ENCODE measurements around the gene PHLDA2.
A peak's percentile ranks its signal among the peaks of the same experiment; 100 is the strongest.
"Not testable (repeated sequence)": the region's sequence is repeated elsewhere in the genome, so short reads cannot be mapped to it uniquely, and the experiment has no call there.

PHLDA2 gene

DNA sequence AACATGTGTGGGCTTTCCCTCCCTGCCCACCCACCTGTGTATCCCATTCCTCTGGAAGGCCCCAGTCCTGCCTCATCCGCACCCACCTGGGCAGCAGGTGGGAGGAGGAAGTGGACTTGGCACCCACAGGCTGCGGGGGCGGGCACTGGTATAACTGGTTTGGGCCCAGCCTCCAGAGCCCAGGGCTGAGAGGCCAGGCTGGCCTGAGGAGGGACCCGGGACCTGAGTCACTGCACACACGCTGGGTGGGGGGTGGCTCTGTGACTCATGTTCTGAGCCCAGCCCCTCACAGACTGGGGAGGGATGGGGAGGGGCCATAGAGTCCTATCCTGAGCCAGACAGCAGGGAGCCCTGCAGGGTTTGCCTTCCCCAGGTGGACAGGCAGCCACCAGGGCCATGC lies 16.7 kb downstream of the PHLDA2 start:
- no peaks in the 10 kb centered on the region for H3K36me3 ChIP-seq (ENCODE audit: control insufficient read depth, insufficient read depth, low read length)
- peaks cover 21% of the 10 kb centered on the region for H3K4me1 ChIP-seq (ENCODE audit: control insufficient read depth, insufficient read depth, low read length, poor library complexity, severe bottlenecking)
- WGBS, 2 experiments (ENCODE audit: insufficient coverage in 2 of 2) = 47 to 51% methylated on average over 3 to 5 of the region's 5 CpGs
- no peak overlapping the region for H3K4me3 ChIP-seq (ENCODE audit: extremely low read depth, insufficient read depth, low read length, poor library complexity, severe bottlenecking)
- no peaks in the 10 kb centered on the region for H3K9me3 ChIP-seq (ENCODE audit: control insufficient read depth, low read length)
- peak overlapping the region; percentile 41 for H3K27ac ChIP-seq (ENCODE audit: low read depth, low read length, severe bottlenecking)

DNA sequence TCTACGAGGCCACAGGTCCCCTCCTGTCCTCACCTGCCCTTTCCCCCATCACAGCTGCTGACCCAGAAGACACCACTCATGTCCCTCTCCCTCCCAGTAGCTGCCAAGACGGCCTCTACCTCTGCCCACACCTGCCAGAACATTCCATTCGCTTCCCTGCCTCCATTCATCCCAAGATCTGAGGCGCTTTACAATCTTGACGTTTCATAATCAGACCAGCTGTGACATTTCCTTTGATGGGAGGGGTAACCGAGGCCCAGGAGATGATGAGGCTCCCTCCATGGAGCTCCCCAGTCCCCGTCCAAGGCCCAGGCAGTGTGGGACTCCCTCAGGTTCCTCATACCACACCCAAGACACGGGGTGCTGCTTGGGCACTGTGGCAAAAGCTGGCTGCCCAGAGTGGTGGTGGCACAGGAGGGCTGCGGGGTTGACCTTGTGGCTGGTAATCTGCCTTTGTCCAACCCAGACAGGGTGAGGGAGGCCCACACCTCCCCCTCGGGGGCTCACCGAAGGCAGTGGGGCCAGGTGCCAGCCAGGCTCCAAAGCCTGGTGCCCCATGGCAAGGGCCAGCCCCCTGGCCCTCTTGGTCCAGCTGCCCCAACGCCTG lies 17.3 kb downstream of the PHLDA2 start:
- Histone ChIP-seq H3K4me3 (ENCODE audit: extremely low read depth, insufficient read depth, low read length, poor library complexity, severe bottlenecking) (no peak overlapping the region), H3K9me3 (ENCODE audit: control insufficient read depth, low read length) (no peaks in the 10 kb centered on the region), H3K27ac (ENCODE audit: low read depth, low read length, severe bottlenecking) (no peak overlapping the region), H3K36me3 (ENCODE audit: control insufficient read depth, insufficient read depth, low read length) (no peaks in the 10 kb centered on the region), H3K4me1 (ENCODE audit: control insufficient read depth, insufficient read depth, low read length, poor library complexity, severe bottlenecking) (peaks cover 21% of the 10 kb centered on the region)
- WGBS, 2 experiments (ENCODE audit: insufficient coverage in 2 of 2) = 82 to 85% methylated on average over 8 to 10 of the region's 12 CpGs

DNA sequence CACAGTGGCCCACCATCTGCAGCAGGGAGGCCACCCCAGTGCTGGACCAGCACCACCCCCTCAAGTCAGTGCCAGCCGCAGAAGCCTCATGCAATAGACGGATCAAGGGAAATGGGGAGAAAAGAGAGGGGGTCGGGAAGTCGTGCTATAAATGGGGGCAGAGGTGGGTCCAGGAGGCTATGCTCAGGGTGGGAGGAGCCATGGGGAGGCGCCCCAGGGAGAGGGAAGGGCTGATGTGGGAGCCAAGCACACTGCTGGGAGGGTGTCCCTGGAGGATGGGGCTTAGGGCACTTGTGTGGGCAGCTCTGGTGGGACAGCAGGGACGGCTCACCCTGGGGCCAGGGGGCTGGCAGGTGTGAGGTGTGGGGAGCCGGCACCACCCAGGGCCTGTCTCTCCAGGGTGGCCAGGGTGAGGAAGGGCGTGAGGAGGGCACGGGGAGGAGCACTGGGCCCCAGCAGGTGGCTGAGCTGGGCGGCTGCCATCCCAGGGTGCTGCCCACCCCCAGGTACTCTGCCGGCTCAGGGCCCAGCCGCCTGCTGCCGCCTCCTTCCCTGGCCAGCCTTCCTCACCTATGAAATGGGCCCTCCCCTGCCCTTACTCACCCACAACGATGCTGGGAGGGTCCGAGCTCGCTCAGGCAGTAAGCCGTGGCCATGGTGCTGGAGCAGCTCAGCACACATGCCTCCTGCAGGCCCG lies 18.0 kb downstream of the PHLDA2 start:
- Histone ChIP-seq H3K36me3 (ENCODE audit: control insufficient read depth, insufficient read depth, low read length) (no peaks in the 10 kb centered on the region), H3K9me3 (ENCODE audit: control insufficient read depth, low read length) (no peaks in the 10 kb centered on the region), H3K4me3 (ENCODE audit: extremely low read depth, insufficient read depth, low read length, poor library complexity, severe bottlenecking) (no peak overlapping the region), H3K4me1 (ENCODE audit: control insufficient read depth, insufficient read depth, low read length, poor library complexity, severe bottlenecking) (peaks cover 21% of the 10 kb centered on the region), H3K27ac (ENCODE audit: low read depth, low read length, severe bottlenecking) (no peak overlapping the region)
- WGBS, 2 experiments (ENCODE audit: insufficient coverage in 2 of 2) = 90 to 92% methylated on average over 16 to 18 of the region's 18 CpGs

DNA sequence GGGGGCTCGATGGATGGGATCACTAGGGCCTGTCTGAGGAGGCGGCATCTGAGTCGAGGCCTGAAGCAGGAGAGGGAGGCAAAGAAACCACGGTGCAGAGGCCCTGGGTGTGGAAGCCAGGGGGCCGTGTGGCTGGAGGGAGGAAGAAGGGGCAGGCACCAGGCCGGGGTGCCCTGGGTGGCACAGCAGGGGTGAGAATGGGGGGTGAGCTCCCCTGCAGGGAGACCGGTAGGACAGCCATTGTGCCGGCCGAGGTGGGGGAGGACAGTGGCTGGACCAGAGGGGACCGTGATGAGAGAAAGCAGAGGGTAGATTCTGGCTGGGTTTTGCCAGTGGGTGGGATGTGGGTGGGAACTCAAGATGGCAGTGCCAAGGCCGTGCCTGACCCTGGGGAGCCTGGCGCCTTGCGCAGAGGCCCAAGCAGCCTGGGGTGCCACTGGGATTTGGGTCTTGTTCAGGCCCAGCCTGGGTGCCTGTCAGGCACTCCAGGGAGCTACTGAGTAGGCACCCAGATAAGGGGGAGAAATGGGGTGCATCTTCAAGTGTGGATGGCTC lies 18.7 kb downstream of the PHLDA2 start:
- H3K9me3 ChIP-seq (ENCODE audit: control insufficient read depth, low read length) = no peaks in the 10 kb centered on the region
- H3K27ac ChIP-seq (ENCODE audit: low read depth, low read length, severe bottlenecking) = no peak overlapping the region
- no peak overlapping the region for H3K4me3 ChIP-seq (ENCODE audit: extremely low read depth, insufficient read depth, low read length, poor library complexity, severe bottlenecking)
- H3K36me3 ChIP-seq (ENCODE audit: control insufficient read depth, insufficient read depth, low read length) = no peaks in the 10 kb centered on the region
- peaks cover 21% of the 10 kb centered on the region for H3K4me1 ChIP-seq (ENCODE audit: control insufficient read depth, insufficient read depth, low read length, poor library complexity, severe bottlenecking)
- WGBS, 2 experiments (ENCODE audit: insufficient coverage in 2 of 2) = 91 to 94% methylated on average over 13 of the region's 13 CpGs

GRCh38 chr11:2909133-2909902 lies 19.9 kb downstream of the PHLDA2 start:
- Histone ChIP-seq H3K36me3 (ENCODE audit: control insufficient read depth, insufficient read depth, low read length) (no peaks in the 10 kb centered on the region), H3K27ac (ENCODE audit: low read depth, low read length, severe bottlenecking) (no peak overlapping the region), H3K4me3 (ENCODE audit: extremely low read depth, insufficient read depth, low read length, poor library complexity, severe bottlenecking) (no peak overlapping the region), H3K9me3 (ENCODE audit: control insufficient read depth, low read length) (no peaks in the 10 kb centered on the region), H3K4me1 (ENCODE audit: control insufficient read depth, insufficient read depth, low read length, poor library complexity, severe bottlenecking) (peaks cover 21% of the 10 kb centered on the region)
- WGBS, 2 experiments (ENCODE audit: insufficient coverage in 2 of 2) = 75 to 82% methylated on average over 51 to 71 of the region's 78 CpGs

GRCh38 chr11:2908130-2908529 lies 21.1 kb downstream of the PHLDA2 start:
- H3K27ac ChIP-seq (ENCODE audit: low read depth, low read length, severe bottlenecking) = no peak overlapping the region
- 90 to 93% methylated on average over 9 to 13 of the region's 14 CpGs for WGBS, 2 experiments (ENCODE audit: insufficient coverage in 2 of 2)
- no peaks in the 10 kb centered on the region for H3K36me3 ChIP-seq (ENCODE audit: control insufficient read depth, insufficient read depth, low read length)
- H3K4me3 ChIP-seq (ENCODE audit: extremely low read depth, insufficient read depth, low read length, poor library complexity, severe bottlenecking) = no peak overlapping the region
- no peaks in the 10 kb centered on the region for H3K9me3 ChIP-seq (ENCODE audit: control insufficient read depth, low read length)
- H3K4me1 ChIP-seq (ENCODE audit: control insufficient read depth, insufficient read depth, low read length, poor library complexity, severe bottlenecking) = peaks cover 14% of the 10 kb centered on the region

DNA sequence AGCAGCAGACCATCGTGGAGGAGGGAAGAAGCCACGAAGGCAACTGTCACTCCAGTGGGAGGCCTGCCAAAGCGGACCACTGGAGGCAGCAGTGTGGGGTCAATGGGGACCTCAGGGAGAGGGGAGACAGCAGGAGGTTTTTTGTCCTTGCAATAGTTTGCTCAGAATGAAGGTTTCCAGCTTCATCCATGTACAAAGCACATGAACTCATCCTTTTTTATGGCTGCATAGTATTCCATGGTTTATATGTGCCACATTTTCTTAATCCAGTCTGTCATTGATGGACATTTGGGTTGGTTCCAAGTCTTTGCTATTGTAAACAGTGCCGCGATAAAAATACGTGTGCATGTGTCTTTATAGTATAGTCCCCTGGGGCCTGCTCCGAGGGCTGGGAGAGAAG lies 23.9 kb downstream of the PHLDA2 start:
- WGBS, 2 experiments (ENCODE audit: insufficient coverage in 2 of 2) = 93 to 97% methylated on average over 7 of the region's 7 CpGs

DNA sequence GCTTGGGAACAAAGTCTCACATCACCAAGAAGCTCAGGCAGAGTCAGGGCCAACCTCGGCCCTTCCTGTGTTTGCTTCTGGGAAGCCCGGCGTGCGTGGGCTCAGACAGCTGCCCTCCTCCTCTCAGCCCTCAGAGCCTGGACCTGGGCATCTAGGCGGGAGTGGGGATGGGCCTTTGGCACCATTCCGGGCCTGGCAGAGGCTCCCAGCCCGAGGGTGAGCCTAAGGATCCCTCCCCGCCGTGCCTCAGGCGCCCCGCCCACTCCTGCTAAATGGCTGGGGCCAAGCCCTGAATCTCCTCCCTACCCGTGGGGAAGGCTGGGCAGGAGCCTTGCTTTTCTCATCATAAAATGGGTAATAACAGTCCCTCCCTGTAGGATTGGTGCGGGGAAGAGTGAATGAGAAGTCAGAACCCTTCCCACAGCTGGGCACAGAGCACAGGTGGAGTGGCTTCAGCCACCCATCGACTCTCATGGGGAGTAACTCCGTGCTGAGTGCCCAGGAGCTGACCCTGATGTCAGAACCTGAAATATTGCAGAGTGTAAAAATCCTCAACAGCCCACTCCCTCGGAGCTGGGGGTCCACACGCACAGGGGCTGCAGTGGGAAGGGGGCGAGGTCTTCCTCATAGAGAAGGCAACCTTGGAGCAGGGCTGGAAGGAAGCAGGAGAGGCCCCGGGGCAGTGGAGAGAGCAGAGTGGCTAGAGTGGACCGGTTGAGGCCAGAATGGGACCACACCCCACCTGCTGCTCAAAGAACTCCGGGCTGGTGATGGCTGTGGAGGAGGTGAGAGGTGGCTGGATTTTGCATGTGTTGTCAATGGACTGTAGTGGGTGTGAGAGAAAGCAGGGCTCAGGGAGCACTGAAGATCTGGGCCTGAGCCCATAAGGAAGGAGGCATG lies 24.8 kb downstream of the PHLDA2 start:
- no peaks in the 10 kb centered on the region for H3K36me3 ChIP-seq (ENCODE audit: control insufficient read depth, insufficient read depth, low read length)
- peaks cover 13% of the 10 kb centered on the region for H3K4me1 ChIP-seq (ENCODE audit: control insufficient read depth, insufficient read depth, low read length, poor library complexity, severe bottlenecking)
- no peak overlapping the region for H3K27ac ChIP-seq (ENCODE audit: low read depth, low read length, severe bottlenecking)
- no peaks in the 10 kb centered on the region for H3K9me3 ChIP-seq (ENCODE audit: control insufficient read depth, low read length)
- no peak overlapping the region for H3K4me3 ChIP-seq (ENCODE audit: extremely low read depth, insufficient read depth, low read length, poor library complexity, severe bottlenecking)
- WGBS, 2 experiments (ENCODE audit: insufficient coverage in 2 of 2) = 82% methylated on average over 16 to 18 of the region's 21 CpGs

More for the DNA sequence above, 23.9 kb downstream of the PHLDA2 start:
- not testable (repeated sequence) for H3K4me1 ChIP-seq (ENCODE audit: control insufficient read depth, insufficient read depth, low read length, poor library complexity, severe bottlenecking); H3K36me3 ChIP-seq (ENCODE audit: control insufficient read depth, insufficient read depth, low read length); H3K27ac ChIP-seq (ENCODE audit: low read depth, low read length, severe bottlenecking); H3K4me3 ChIP-seq (ENCODE audit: extremely low read depth, insufficient read depth, low read length, poor library complexity, severe bottlenecking); H3K9me3 ChIP-seq (ENCODE audit: control insufficient read depth, low read length)

- Histone ChIP-seq H3K4me1 (ENCODE audit: control insufficient read depth, insufficient read depth, low read length, poor library complexity, severe bottlenecking) (peaks cover 21% of the 10 kb centered on the region), H3K4me3 (ENCODE audit: extremely low read depth, insufficient read depth, low read length, poor library complexity, severe bottlenecking) (no peak overlapping the region), H3K9me3 (ENCODE audit: control insufficient read depth, low read length) (no peaks in the 10 kb centered on the region), H3K27ac (ENCODE audit: low read depth, low read length, severe bottlenecking) (no peak overlapping the region), H3K36me3 (ENCODE audit: control insufficient read depth, insufficient read depth, low read length) (no peaks in the 10 kb centered on the region)
- WGBS, 2 experiments (ENCODE audit: insufficient coverage in 2 of 2) = 72 to 75% methylated on average over 6 of the region's 7 CpGs
Measured at GRCh38 chr11:2903672-2904011, 25.6 kb downstream of the PHLDA2 start.
